Measurements from ENCODE around the gene FXYD5. TPM values are rescaled to one million over a fixed set of nuclear protein-coding genes. Genes with fewer than 3 reads are reported as not detected.

FXYD5 gene
- total RNA-seq, 1 experiment from 2014 or later = 100 TPM

DNA sequence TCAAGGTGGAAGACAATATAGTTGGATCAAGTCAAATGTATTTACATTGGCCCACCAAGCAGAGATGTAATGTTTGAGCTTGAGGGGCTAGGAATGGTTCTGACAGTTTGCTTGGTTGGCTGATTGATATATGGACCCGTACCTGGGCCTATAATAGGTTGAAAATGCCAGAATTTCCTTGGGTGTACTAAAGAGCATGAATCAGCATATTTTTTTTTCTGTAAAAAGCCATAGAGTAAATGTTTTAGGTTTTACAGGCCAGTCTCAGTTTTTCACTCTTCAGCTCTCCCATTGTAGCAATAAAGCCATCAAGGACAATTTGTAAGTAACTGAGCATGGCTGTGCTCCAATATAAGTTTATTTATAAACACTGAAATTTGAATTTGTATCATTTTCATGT is 26.9 kb downstream of the FXYD5 start:
- no peak overlapping the region for H2BK20ac ChIP-seq (ENCODE audit: low read depth, low read length, poor library complexity, severe bottlenecking)
- no peaks in the 10 kb centered on the region for H3K9me3 ChIP-seq (ENCODE audit: control insufficient read depth, low read depth, low read length)
- Mint-ChIP-seq H3K27ac (no peak overlapping the region), H3K36me3 (ENCODE audit: insufficient read depth in 1 of 3, low read depth in 3 of 3) (peaks cover 0 to 8% (median 3%) of the 10 kb centered on the region in 3 experiments; a peak in 3 of 7 replicates), H3K9me3 (peaks cover 8 to 14% of the 10 kb centered on the region in 2 experiments), H3K4me1 (peaks cover 0 to 3% of the 10 kb centered on the region in 2 experiments; a peak in 2 of 4 replicates), H3K27me3 (ENCODE audit: low read depth) (peaks cover 7% of the 10 kb centered on the region), H3K4me3 (no peak overlapping the region)
- H4K5ac ChIP-seq (ENCODE audit: insufficient read length, low read depth, low read length) = no peak overlapping the region
- H2BK5ac ChIP-seq (ENCODE audit: insufficient read length, low read length) = no peak overlapping the region
- H2BK120ac ChIP-seq (ENCODE audit: low read depth, low read length, poor library complexity, severe bottlenecking) = no peak overlapping the region
- no peak overlapping the region for H3K27ac ChIP-seq (ENCODE audit: insufficient read length, low read depth, low read length)
- H2BK15ac ChIP-seq (ENCODE audit: low read depth, low read length) = no peak overlapping the region
- H3K79me2 ChIP-seq (ENCODE audit: insufficient read depth, low read length) = no peaks in the 10 kb centered on the region
- H3K4me2 ChIP-seq (ENCODE audit: insufficient read depth, insufficient read length, low read length) = no peak overlapping the region
- DNase-seq = no peak
- H2AK5ac ChIP-seq (ENCODE audit: insufficient read length, low read length) = no peak overlapping the region
- no peaks in the 10 kb centered on the region for H3K4me1 ChIP-seq (ENCODE audit: insufficient read depth, low read length)
- no peak overlapping the region for H2AFZ ChIP-seq (ENCODE audit: low read length)
- H3K56ac ChIP-seq (ENCODE audit: insufficient read length, low read depth, low read length) = no peak overlapping the region
- H3K14ac ChIP-seq (ENCODE audit: insufficient read depth, low read length) = no peak overlapping the region
- no peak overlapping the region for H2BK12ac ChIP-seq (ENCODE audit: insufficient read length, low read depth, low read length)
- WGBS (ENCODE audit: extremely low coverage, insufficient read length, low lambda C conversion rate) = no CpG with 5 or more reads among the region's 1 CpG
- H3K23ac ChIP-seq (ENCODE audit: insufficient read length, low read depth, low read length) = no peak overlapping the region
- no peak overlapping the region for H3K18ac ChIP-seq (ENCODE audit: insufficient read length, low read depth, low read length)
- no peaks in the 10 kb centered on the region for H3K79me1 ChIP-seq (ENCODE audit: insufficient read depth, low read depth, low read length, poor library complexity, severe bottlenecking)
- no peaks in the 10 kb centered on the region for H3K23me2 ChIP-seq (ENCODE audit: insufficient read length, low read depth, low read length, poor library complexity, severe bottlenecking)
- H3T11ph ChIP-seq (ENCODE audit: low read length) = no peak overlapping the region
- H3K4ac ChIP-seq (ENCODE audit: low read depth, low read length) = no peak overlapping the region
- H4K20me1 ChIP-seq (ENCODE audit: control insufficient read depth, insufficient read depth, insufficient read length) = no peaks in the 10 kb centered on the region
- no peak overlapping the region for H4K91ac ChIP-seq (ENCODE audit: insufficient read length, low read depth, low read length)
- H3K27me3 ChIP-seq (ENCODE audit: insufficient read depth, low read length) = no peaks in the 10 kb centered on the region; the same call in 1 of the 2 replicates
- H4K8ac ChIP-seq (replicated peaks; ENCODE audit: insufficient read length, low read depth, low read length) = no peak overlapping the region
- TF ChIP-seq, protein P1, sequence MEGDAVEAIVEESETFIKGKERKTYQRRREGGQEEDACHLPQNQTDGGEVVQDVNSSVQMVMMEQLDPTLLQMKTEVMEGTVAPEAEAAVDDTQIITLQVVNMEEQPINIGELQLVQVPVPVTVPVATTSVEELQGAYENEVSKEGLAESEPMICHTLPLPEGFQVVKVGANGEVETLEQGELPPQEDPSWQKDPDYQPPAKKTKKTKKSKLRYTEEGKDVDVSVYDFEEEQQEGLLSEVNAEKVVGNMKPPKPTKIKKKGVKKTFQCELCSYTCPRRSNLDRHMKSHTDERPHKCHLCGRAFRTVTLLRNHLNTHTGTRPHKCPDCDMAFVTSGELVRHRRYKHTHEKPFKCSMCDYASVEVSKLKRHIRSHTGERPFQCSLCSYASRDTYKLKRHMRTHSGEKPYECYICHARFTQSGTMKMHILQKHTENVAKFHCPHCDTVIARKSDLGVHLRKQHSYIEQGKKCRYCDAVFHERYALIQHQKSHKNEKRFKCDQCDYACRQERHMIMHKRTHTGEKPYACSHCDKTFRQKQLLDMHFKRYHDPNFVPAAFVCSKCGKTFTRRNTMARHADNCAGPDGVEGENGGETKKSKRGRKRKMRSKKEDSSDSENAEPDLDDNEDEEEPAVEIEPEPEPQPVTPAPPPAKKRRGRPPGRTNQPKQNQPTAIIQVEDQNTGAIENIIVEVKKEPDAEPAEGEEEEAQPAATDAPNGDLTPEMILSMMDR (conservative IDR thresholded peaks at IDR 0.05) = no peak
- H3K9ac ChIP-seq (ENCODE audit: extremely low read depth, insufficient read length, low read length) = no peak overlapping the region
